Endometrial microvascular endothelial cells (primary cell): ENCODE results near the gene PCNP. TPM values are rescaled to one million over a fixed set of nuclear protein-coding genes. Genes with fewer than 3 reads are reported as not detected.
"Not testable (repeated sequence)": the region's sequence is repeated elsewhere in the genome, so short reads cannot be mapped to it uniquely, and the experiment has no call there.

ENCODE experiments used
- in situ Hi-C: cut with HindIII; loops from 2 replicates; pipeline ENCODE4 v1.10.0; 2017; ENCODE audit warnings: low sequenced_read_pairs, low pct_unique_long_range_greater_than_20kb; ENCODE audit errors: inconsistent ontology term
- total RNA-seq: library from RNA; depleted of rRNA; stranded (reverse); fragments of >200 nt; gene quantifications from one replicate; pipeline ENCODE4 v1.2.3, GENCODE V29; 2015; ENCODE audit errors: inconsistent ontology term

PCNP gene
- total RNA-seq, 1 donor from 2014 or later = 70.0 TPM

DNA sequence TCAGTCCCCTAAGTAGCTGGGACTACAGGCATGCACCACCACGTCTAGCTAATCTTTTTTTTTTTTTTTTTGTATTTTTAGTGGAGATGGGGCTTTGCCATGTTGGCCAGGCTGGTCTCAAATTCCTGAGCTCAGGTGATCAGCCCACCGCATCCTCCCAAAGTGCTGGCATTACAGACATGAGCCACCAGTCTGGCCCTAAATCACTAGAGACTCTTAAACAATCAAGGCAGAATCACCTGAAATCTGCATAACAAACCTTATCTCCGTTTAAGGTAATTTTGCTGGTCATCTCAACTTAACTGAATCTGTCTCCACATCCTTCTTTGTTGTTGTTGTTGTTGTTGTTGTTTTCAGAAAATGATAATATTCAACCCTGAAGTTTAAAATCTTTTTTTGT is 17.9 kb upstream of the PCNP start:
- in situ Hi-C loops = no loop called here

DNA sequence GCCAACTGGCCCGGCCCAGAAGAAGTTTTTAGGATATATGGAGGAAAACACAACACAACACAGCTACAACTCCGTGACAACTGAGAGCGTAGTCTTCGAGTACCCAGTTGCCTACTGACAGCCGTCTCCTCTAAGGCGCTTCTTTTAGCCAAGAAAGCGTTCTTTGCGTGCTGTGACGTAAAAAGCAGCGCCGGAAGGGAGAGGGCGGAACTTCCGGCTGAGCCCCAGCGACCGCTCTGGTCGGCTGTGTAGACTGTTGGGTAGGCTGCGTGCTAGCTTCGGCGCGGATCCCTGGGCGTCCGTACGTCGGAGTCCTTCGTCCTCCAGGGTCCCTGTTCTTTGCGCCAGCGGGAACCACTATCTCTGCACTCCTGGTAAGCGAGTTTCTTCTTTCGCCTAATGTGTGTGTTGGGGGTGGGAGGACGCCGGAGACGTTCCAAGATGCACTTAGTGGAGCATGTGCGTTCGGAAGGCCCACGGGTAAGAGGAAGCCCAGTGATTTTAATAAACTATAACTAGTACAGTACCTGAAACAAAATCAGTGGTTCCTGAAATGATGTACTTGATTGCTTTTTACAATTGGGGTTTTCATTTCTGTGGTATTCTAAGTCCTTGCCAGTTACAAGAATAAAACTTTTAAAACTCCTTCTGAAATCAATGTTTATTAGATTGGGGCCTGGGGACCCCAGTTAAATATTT is 12.2 kb upstream of the PCNP start, which contains the start of gene TRMT10C:
Gene TRMT10C, plus strand, starts transcription at position 239 of the 699 bp plus-strand sequence. CDS start 2,914 bp downstream, outside the sequence.
- in situ Hi-C loops = no loop called here

GRCh38 chr3:101567528-101568317 is 6.3 kb upstream of the PCNP start:
- in situ Hi-C loops = no loop called here

DNA sequence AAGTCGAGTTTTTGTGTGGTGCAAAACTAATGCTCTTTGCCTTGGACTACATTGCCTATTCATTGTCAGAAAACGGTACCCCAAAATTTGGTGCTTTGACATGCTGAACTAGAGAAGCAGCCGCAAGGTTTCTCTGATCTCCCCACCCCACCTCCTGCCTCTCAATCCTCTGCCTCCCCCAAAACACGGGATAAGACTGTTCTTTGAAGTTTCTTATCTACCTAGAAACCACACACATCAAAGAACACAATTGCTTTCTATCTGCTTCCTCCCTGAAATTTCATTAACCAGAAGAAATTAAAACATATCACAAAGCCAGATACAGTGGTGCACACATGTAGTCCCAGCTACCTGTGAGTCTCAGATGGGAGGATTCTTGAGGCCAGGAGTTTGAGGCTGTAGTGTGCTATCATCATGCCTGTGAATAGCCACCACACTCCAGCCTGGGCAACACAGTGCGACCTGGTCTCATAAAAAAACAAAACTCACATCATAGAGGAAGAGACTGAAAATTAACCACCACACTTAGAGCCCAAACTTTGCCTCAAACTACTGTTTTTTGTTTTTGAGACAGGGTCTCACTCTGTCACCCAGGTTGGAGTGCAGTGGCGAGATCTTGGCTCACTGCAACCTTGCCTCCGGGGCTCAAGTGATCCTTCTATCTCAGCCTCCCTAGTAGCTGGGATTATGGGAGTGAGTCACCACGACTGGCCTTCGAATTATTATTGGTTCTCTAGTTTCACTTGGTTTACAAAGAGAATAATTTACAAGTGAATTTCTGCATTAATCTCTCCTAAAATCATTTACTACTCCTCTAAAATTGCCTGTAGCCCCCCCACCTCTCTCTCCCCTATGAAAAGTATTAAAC is 2.7 kb upstream of the PCNP start:
- in situ Hi-C loops = no loop called here

- in situ Hi-C loops = no loop called here
Measured at GRCh38 chr3:101574388-101575112, 570 bp downstream of the PCNP start.

- in situ Hi-C loops = no loop called here
Measured at GRCh38 chr3:101577286-101577685, 3.3 kb downstream of the PCNP start.

DNA sequence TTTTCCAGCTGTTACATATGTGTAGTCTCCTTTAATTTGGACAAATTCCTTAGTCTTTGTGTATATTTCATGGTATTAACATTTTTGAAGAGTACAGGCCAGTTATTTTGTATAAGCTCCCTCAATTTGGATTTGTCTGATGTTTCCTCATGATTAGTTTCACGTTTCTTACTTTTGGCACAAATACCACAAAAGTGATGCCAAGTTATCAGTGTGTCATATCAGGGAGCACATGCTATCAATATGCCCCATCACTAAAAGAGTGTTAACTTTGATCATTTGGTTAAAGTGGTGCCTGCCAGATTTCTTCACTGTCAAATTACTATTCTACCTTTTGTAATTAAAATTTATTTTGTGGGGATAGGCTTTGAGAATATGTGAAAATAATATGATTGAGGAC is 14.6 kb downstream of the PCNP start:
- in situ Hi-C loops = no loop called here

- in situ Hi-C loops = no loop called here
Measured at GRCh38 chr3:101591071-101591470, 17.1 kb downstream of the PCNP start.

GRCh38 chr3:101602731-101603130 is 28.8 kb downstream of the PCNP start:
- in situ Hi-C loops = no loop called here

GRCh38 chr3:101603184-101603583 is 29.2 kb downstream of the PCNP start:
- in situ Hi-C loops = no loop called here

GRCh38 chr3:101605398-101605797 is 31.4 kb downstream of the PCNP start:
- in situ Hi-C loops = not testable (repeated sequence)

DNA sequence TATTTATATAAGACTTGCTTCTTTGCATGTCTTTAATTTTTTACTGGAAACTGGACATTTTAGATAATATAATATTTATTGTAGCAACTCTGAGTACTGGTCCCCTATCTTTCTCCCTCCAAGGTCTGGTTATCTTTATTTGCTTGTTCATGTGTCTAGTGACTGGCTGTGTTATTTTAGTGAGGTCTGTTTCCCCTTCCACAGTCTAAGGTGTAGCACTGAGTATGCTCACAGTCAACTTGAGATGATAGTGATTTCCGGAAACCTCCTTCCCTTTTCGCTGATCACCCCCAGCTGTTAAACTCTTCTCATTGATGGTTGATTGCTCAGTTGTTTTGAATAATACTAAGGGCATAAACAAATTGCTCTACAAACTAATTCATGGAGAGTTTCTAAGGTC is 37.0 kb downstream of the PCNP start:
- in situ Hi-C loops = no loop called here

DNA sequence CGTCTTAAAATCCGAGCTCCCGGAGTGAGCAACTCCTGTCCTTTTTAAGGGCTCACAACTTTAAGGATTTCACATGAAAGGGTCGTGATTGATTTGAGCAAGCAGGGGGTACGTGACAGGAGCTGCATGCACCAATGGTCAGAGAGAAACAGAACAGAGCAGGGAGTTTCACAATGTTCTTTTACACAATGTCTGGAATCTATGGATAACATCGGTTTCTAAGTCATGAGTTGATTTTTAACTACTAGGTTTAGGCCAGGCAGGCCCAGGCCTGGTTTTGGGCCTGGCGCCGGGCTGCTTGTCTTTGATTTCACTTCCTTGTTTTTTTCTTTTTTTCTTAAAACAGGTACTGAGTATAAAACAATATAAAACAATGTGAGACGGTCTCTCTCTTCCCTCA is 39.0 kb downstream of the PCNP start:
- in situ Hi-C loops = not testable (repeated sequence)

GRCh38 chr3:101615525-101615924 is 41.5 kb downstream of the PCNP start:
- in situ Hi-C loops = no loop called here

- in situ Hi-C loops = no loop called here
Measured at GRCh38 chr3:101617478-101617877, 43.5 kb downstream of the PCNP start.

DNA sequence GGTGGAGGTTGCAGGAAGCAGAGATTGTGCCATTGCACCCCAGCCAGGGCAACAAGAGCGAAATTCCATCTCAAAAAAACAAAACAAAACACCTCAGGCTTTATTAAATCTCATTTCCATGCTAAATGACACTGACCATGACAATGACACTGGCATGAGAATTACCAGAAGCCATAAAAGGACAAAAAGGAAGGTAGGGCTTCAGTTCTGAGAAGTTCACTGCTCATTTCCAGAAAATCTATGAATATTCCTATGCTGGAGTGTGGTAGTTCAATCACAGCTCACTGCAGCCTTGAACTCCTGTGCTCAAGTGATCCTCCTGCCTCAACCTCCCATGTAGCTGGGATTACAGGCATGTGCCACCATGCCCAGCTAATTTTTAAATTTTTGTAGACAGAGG is 44.7 kb downstream of the PCNP start:
- in situ Hi-C loops = no loop called here

DNA sequence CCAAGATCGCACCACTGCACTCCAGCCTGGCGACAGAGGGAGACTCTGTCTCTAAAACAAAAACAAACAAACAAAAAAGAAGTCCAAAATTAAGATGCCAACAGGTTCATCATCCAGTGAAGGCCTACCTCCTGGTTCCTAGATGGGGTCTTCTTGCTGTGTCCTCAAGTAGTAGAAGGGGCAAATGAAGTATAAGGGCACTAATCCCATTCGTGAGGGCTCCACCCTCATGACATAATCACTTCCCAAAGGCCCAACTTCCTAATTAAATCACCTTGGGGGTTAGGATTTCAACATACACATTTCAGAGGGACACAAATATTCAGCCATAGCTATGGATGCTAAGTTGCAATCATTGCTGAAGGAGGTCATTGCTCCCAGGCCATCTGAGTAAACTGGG is 45.8 kb downstream of the PCNP start:
- in situ Hi-C loops = no loop called here

DNA sequence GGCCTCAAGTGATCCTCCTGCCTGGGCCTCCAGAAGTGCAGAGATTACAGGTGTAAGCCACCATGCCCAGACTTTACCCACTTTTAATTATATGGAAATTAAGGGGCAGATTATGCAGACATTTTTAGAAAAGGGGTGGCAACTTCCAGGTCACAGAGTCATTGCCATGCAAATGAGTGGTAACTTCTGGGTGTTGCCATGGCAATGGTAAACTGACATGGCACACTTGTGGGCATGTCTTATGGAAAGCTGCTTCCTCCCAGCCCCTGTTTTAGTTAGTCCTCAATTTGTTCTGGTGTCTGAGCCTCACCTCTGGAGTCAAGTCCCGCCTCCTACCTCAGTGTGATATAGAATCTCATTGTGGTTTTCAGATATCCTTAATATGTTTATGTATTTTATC is 49.7 kb downstream of the PCNP start:
- in situ Hi-C loops = no loop called here

- in situ Hi-C loops = no loop called here
Measured at GRCh38 chr3:101624857-101625256, 50.9 kb downstream of the PCNP start.
